ENCODE results near the gene RAB5A. TPM values are rescaled to one million over a fixed set of nuclear protein-coding genes. Genes with fewer than 3 reads are reported as not detected.
"Not testable (repeated sequence)": the region's sequence is repeated elsewhere in the genome, so short reads cannot be mapped to it uniquely, and the experiment has no call there.

RAB5A gene
- total RNA-seq, 1 experiment from 2014 or later, result 97.1 TPM

GRCh38 chr3:19898721-19899120 lies 48.2 kb upstream of the RAB5A start (continued):
- TF ChIP-seq, protein P1, sequence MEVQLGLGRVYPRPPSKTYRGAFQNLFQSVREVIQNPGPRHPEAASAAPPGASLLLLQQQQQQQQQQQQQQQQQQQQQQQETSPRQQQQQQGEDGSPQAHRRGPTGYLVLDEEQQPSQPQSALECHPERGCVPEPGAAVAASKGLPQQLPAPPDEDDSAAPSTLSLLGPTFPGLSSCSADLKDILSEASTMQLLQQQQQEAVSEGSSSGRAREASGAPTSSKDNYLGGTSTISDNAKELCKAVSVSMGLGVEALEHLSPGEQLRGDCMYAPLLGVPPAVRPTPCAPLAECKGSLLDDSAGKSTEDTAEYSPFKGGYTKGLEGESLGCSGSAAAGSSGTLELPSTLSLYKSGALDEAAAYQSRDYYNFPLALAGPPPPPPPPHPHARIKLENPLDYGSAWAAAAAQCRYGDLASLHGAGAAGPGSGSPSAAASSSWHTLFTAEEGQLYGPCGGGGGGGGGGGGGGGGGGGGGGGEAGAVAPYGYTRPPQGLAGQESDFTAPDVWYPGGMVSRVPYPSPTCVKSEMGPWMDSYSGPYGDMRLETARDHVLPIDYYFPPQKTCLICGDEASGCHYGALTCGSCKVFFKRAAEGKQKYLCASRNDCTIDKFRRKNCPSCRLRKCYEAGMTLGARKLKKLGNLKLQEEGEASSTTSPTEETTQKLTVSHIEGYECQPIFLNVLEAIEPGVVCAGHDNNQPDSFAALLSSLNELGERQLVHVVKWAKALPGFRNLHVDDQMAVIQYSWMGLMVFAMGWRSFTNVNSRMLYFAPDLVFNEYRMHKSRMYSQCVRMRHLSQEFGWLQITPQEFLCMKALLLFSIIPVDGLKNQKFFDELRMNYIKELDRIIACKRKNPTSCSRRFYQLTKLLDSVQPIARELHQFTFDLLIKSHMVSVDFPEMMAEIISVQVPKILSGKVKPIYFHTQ (CRISPR knock-in tag; IDR thresholded peaks at IDR 0.05), result no peak
- TF ChIP-seq AFF4 (CRISPR knock-in tag; IDR thresholded peaks at IDR 0.05; ENCODE audit: borderline replicate concordance) (no peak), NFE2L1 (CRISPR knock-in tag; IDR thresholded peaks at IDR 0.05) (no peak), ZNF317 (CRISPR knock-in tag; IDR thresholded peaks at IDR 0.05; ENCODE audit: borderline replicate concordance, low read depth) (no peak)

DNA sequence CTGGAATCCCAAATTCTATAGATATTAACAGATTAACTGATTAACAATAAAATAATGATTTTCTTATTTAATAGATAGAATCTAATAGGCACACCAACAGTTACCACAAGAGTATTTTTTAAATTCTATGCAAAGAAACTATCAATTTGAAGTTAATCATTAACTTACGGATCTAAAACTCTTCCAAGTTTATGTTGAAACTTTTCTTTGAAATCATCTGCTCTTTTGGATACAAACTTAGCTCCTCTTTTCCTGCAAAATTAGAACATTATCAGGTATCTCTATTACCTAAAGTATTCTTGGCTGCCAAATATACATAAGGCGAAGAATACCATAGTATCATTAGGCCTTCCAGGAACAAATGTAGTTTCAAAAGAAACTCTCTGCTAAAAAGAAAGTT lies 47.6 kb upstream of the RAB5A start:
- H3K36me3 Mint-ChIP-seq, result no peaks in the 10 kb centered on the region
- CTCF ChIA-PET, result no interaction called here
- H3K27ac Mint-ChIP-seq, result no peak overlapping the region
- POLR2A ChIA-PET, result no interaction called here
- ATAC-seq, result no peak
- peaks cover 5% of the 10 kb centered on the region for H3K4me1 Mint-ChIP-seq
- H3K4me3 Mint-ChIP-seq, result no peak overlapping the region
- no peak for DNase-seq (ENCODE audit: low spot score)
- TF ChIP-seq ZNF281 (CRISPR knock-in tag; IDR thresholded peaks at IDR 0.05) (no peak), PRRX2 (CRISPR knock-in tag; IDR thresholded peaks at IDR 0.05) (no peak), FOXJ3 (CRISPR knock-in tag; IDR thresholded peaks at IDR 0.05; ENCODE audit: borderline replicate concordance) (no peak), E2F4 (CRISPR knock-in tag; IDR thresholded peaks at IDR 0.05; ENCODE audit: borderline replicate concordance, low read depth) (no peak), ZBTB21 (CRISPR knock-in tag; IDR thresholded peaks at IDR 0.05; ENCODE audit: borderline replicate concordance) (no peak), ZSCAN18 (CRISPR knock-in tag; IDR thresholded peaks at IDR 0.05) (no peak)
- TF ChIP-seq, protein P1 (CRISPR knock-in tag; IDR thresholded peaks at IDR 0.05), result no peak
- no peaks in the 10 kb centered on the region for H3K27me3 Mint-ChIP-seq (ENCODE audit: low read depth)
- no peaks in the 10 kb centered on the region for H3K9me3 Mint-ChIP-seq

- POLR2A ChIA-PET; H3K4me1 Mint-ChIP-seq; ATAC-seq; H3K27ac Mint-ChIP-seq; H3K36me3 Mint-ChIP-seq; CTCF ChIA-PET; H3K27me3 Mint-ChIP-seq (ENCODE audit: low read depth); DNase-seq (ENCODE audit: low spot score); H3K4me3 Mint-ChIP-seq; H3K9me3 Mint-ChIP-seq: not testable (repeated sequence)
Measured at GRCh38 chr3:19899833-19900232, 47.1 kb upstream of the RAB5A start.
